CD4-positive, alpha-beta T cell (primary cell): ENCODE measurements around the gene FARP1. TPM values are rescaled to one million over a fixed set of nuclear protein-coding genes. Genes with fewer than 3 reads are reported as not detected.

Source experiments
- ATAC-seq: fragments of 200-7000 bp; cut with Tn5 transposase; one replicate; pipeline ENCODE4 v1.10.0; 2022; ENCODE audit warnings: mild to moderate bottlenecking; ENCODE audit not compliant: poor library complexity
- CTCF ChIA-PET: fragments of 350-600 bp; sonication (Branson Sonifier 250); formaldehyde crosslinking; loops from one replicate; lab custom pipeline; 2021; ENCODE audit warnings: antibody characterized with exemption, inconsistent platforms; lab: Charles Lee
- POLR2A ChIA-PET: fragments of 350-600 bp; sonication (Branson Sonifier 250); formaldehyde crosslinking; loops from one replicate; lab custom pipeline; 2021; ENCODE audit warnings: antibody characterized with exemption, inconsistent platforms; lab: Charles Lee
- DNase-seq, 14 experiments: peaks; one replicate each; pipeline ENCODE4 v3.0.0-alpha.2; 2013 to 2020; ENCODE audit warnings: mixed read lengths in 2 of 14
- H3K27ac ChIP-seq, 2 donors: one replicate each; pipeline versions ENCODE4 v1.5.1 to v1.7.0; 2013; ENCODE audit warnings: low read length in 2 of 2, low read depth in 1 of 2, mild to moderate bottlenecking in 1 of 2
- H3K27me3 ChIP-seq, 2 experiments: 1 replicate in 1 of 2; 2 replicates in 1 of 2; pipeline versions ENCODE4 v1.6.1 to v1.7.0; 2013; ENCODE audit warnings: low read length in 2 of 2, control low read depth in 1 of 2, mild to moderate bottlenecking in 1 of 2, moderate library complexity in 1 of 2; ENCODE audit not compliant: insufficient read depth in 2 of 2, control insufficient read depth in 1 of 2
- H3K36me3 ChIP-seq: one replicate; pipeline ENCODE4 v1.6.1; 2013; ENCODE audit warnings: low read length, control low read depth; ENCODE audit not compliant: insufficient read depth
- H3K4me1 ChIP-seq: one replicate; pipeline ENCODE4 v1.6.1; 2013; ENCODE audit warnings: low read length, control low read depth; ENCODE audit not compliant: insufficient read depth
- H3K4me3 ChIP-seq: one replicate; pipeline ENCODE4 v1.5.1; 2013; ENCODE audit warnings: mild to moderate bottlenecking, low read length, moderate library complexity
- H3K9me3 ChIP-seq, 2 experiments: 1 replicate in 1 of 2; 2 replicates in 1 of 2; pipeline versions ENCODE4 v1.6.1 to v1.7.0; 2013; ENCODE audit warnings: low read length in 2 of 2, mild to moderate bottlenecking in 2 of 2, control low read depth in 1 of 2, moderate library complexity in 1 of 2; ENCODE audit not compliant: control insufficient read depth in 1 of 2, insufficient read depth in 1 of 2
- H3K27ac Mint-ChIP-seq: one replicate; pipeline ENCODE4 v1.8.0; 2020; ENCODE audit warnings: mixed read lengths
- H3K27me3 Mint-ChIP-seq: one replicate; pipeline ENCODE4 v1.8.0; 2021; ENCODE audit warnings: mixed read lengths
- H3K36me3 Mint-ChIP-seq: one replicate; pipeline ENCODE4 v1.8.0; 2021; ENCODE audit warnings: low read depth, mixed read lengths
- H3K4me1 Mint-ChIP-seq: one replicate; pipeline ENCODE4 v1.8.0; 2021; ENCODE audit warnings: low read depth, mixed read lengths
- H3K4me3 Mint-ChIP-seq: one replicate; pipeline ENCODE4 v1.8.0; 2020; ENCODE audit warnings: mild to moderate bottlenecking, mixed read lengths
- H3K9me3 Mint-ChIP-seq: one replicate; pipeline ENCODE4 v1.8.0; 2020; ENCODE audit warnings: mixed read lengths
- intact Hi-C, 2 experiments: fragments of 100-400 bp; cut with DNase I in 1 of 2; cut with micrococcal nuclease in 1 of 2; formaldehyde crosslinking; loops; one replicate each; pipeline versions ENCODE4 v1.15.1 to v1.9.0; 2023 to 2025; cut with DNase I, micrococcal nuclease
- total RNA-seq, 174 experiments: library from RNA in 2 of 174; stranded (reverse) in 2 of 174; gene quantifications; one replicate each; pipeline ENCODE4 v1.2.3 and lab custom pipeline; 2021 to 2026
- TF ChIP-seq, protein P1 (sequence below): fragments of 200-600 bp; IDR thresholded peaks from one replicate; pipeline ENCODE4 v1.8.0; 2022; ENCODE audit warnings: antibody characterized with exemption, mild to moderate bottlenecking

FARP1 gene
- total RNA-seq, 2 experiments from 2014 or later, result 0.30 TPM; not detected in 1

GRCh38 chr13:98405690-98406344, 262.9 kb downstream of the FARP1 start:
- Mint-ChIP-seq H3K9me3 (no peaks in the 10 kb centered on the region), H3K27ac (no peak overlapping the region), H3K36me3 (no peaks in the 10 kb centered on the region), H3K27me3 (peaks cover 11% of the 10 kb centered on the region), H3K4me1 (no peaks in the 10 kb centered on the region), H3K4me3 (no peak overlapping the region)
- Histone ChIP-seq H3K36me3 (no peaks in the 10 kb centered on the region), H3K9me3 (no peaks in the 10 kb centered on the region), H3K4me1 (no peaks in the 10 kb centered on the region), H3K4me3 (no peak overlapping the region), H3K27me3 (peaks cover 0 to 4% of the 10 kb centered on the region in 2 experiments), H3K27ac (no peak overlapping the region)
- ChIA-PET POLR2A (no interaction called here), CTCF (no interaction called here)
- ATAC-seq (no peak), DNase-seq (no peak)
- intact Hi-C loops, result no loop called here
- TF ChIP-seq, protein P1, sequence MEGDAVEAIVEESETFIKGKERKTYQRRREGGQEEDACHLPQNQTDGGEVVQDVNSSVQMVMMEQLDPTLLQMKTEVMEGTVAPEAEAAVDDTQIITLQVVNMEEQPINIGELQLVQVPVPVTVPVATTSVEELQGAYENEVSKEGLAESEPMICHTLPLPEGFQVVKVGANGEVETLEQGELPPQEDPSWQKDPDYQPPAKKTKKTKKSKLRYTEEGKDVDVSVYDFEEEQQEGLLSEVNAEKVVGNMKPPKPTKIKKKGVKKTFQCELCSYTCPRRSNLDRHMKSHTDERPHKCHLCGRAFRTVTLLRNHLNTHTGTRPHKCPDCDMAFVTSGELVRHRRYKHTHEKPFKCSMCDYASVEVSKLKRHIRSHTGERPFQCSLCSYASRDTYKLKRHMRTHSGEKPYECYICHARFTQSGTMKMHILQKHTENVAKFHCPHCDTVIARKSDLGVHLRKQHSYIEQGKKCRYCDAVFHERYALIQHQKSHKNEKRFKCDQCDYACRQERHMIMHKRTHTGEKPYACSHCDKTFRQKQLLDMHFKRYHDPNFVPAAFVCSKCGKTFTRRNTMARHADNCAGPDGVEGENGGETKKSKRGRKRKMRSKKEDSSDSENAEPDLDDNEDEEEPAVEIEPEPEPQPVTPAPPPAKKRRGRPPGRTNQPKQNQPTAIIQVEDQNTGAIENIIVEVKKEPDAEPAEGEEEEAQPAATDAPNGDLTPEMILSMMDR, result no peak

- no peaks in the 10 kb centered on the region for H3K36me3 Mint-ChIP-seq
- H3K9me3 Mint-ChIP-seq, result no peaks in the 10 kb centered on the region
- H3K27me3 ChIP-seq, result peaks cover 0 to 4% of the 10 kb centered on the region in 2 experiments
- H3K27me3 Mint-ChIP-seq, result peaks cover 11% of the 10 kb centered on the region
- intact Hi-C loops, result no loop called here
- H3K4me1 ChIP-seq, result no peaks in the 10 kb centered on the region
- TF ChIP-seq, protein P1, result no peak
- H3K27ac ChIP-seq, result no peak overlapping the region
- H3K4me3 ChIP-seq, result no peak overlapping the region
- ChIA-PET CTCF (interaction anchor here (0.7 kb wide), 1 partner anchor 71 kb away, joined by 3 read pairs; no protein-coding TSS in a partner anchor), POLR2A (no interaction called here)
- no peaks in the 10 kb centered on the region for H3K9me3 ChIP-seq
- H3K4me3 Mint-ChIP-seq, result no peak overlapping the region
- no peaks in the 10 kb centered on the region for H3K4me1 Mint-ChIP-seq
- ATAC-seq, result no peak
- DNase-seq, result no peak
- no peak overlapping the region for H3K27ac Mint-ChIP-seq
- H3K36me3 ChIP-seq, result no peaks in the 10 kb centered on the region
Measured at GRCh38 chr13:98406427-98406826, 263.5 kb downstream of the FARP1 start.

DNA sequence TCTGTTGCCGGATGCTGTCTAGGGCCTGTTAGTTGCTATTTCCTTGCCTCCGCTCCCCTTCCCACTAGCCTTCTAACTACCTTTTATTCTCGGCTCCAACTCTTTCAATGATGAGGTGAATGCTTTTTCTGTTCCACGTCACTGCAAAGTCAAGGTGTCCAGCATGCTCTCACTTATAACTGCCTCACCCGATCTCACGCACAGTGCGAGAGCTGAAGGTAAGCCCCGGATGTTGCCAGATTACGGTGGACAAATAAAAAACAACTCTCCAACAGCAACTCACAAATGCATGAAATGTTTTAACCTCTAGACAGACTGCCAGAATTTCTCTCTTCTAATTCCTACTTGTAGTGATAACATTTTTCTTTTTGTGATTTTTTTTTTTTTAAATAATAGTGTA, 264.1 kb downstream of the FARP1 start:
- no peaks in the 10 kb centered on the region for H3K36me3 ChIP-seq
- H3K4me3 Mint-ChIP-seq, result no peak overlapping the region
- H3K27me3 Mint-ChIP-seq, result peaks cover 10% of the 10 kb centered on the region
- H3K27me3 ChIP-seq, result peaks cover 0 to 4% of the 10 kb centered on the region in 2 experiments
- no peak for ATAC-seq
- H3K27ac ChIP-seq, result no peak overlapping the region
- no peaks in the 10 kb centered on the region for H3K9me3 ChIP-seq
- intact Hi-C loops, result no loop called here
- TF ChIP-seq, protein P1, result no peak
- DNase-seq, result no peak
- H3K4me3 ChIP-seq, result no peak overlapping the region
- H3K4me1 ChIP-seq, result no peaks in the 10 kb centered on the region
- H3K9me3 Mint-ChIP-seq, result no peaks in the 10 kb centered on the region
- H3K27ac Mint-ChIP-seq, result no peak overlapping the region
- peaks cover 4% of the 10 kb centered on the region for H3K4me1 Mint-ChIP-seq
- no peaks in the 10 kb centered on the region for H3K36me3 Mint-ChIP-seq
- ChIA-PET CTCF (interaction anchor here (0.7 kb wide), 1 partner anchor 72 kb away, joined by 3 read pairs; no protein-coding TSS in a partner anchor), POLR2A (no interaction called here)
